CD4-positive, alpha-beta T cell treated with Interleukin-6 at 100 ng/mL for 8 hours (primary cell): ENCODE measurements around the gene IQCE.

Source experiments
- DNase-seq: peaks from one replicate; pipeline ENCODE4 v3.0.0-alpha.2; 2020; ENCODE audit warnings: mixed read lengths, low spot score

The IQCE gene

GRCh38 chr7:2633538-2634266 is 74.9 kb downstream of the IQCE start:
- no peak for DNase-seq

DNA sequence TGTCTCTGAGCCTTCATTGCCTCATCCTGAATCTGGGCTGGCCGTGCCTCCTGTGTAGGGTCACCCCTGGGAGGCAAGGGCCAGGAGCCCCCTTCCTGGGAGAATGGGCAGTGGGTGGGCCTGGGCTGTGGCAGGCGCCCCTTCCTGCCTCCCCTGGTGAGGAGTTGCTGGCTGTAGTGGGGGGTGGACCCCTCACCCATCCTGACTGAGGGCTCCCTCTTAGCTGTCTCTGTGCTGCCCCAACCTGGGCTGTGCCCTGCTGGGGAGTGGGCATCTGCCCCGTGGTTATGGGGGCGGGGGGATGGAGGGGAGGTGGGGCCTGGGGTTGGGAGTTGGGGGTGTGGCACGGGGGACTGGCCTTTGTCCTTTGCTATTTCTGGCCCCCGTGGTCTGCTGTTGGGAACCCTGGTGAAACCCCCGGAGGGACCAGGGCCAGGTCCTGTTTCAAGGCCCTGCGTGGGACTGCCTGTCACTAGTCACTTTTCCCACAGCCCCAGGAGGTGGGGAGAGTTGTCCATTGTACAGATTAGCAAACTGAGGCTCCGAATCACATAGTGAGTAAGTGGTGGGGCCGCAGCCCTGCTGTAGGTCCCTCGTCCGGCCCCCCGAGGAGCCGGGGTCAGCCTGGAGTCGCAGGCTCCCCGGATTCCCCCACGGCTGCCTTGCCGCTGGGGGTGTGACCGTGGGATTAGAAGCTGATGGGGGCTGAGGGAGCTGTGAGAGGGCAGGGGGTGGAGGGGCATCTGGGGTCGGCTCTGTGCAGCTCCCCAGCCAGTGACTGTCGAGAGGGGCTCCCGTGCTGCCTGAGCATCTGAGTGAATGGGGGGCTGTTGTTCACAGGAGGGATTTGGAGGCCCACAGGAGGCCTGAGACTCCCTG is 75.7 kb downstream of the IQCE start:
- DNase-seq, result no peak

GRCh38 chr7:2635148-2635668 is 76.4 kb downstream of the IQCE start:
- no peak for DNase-seq

DNA sequence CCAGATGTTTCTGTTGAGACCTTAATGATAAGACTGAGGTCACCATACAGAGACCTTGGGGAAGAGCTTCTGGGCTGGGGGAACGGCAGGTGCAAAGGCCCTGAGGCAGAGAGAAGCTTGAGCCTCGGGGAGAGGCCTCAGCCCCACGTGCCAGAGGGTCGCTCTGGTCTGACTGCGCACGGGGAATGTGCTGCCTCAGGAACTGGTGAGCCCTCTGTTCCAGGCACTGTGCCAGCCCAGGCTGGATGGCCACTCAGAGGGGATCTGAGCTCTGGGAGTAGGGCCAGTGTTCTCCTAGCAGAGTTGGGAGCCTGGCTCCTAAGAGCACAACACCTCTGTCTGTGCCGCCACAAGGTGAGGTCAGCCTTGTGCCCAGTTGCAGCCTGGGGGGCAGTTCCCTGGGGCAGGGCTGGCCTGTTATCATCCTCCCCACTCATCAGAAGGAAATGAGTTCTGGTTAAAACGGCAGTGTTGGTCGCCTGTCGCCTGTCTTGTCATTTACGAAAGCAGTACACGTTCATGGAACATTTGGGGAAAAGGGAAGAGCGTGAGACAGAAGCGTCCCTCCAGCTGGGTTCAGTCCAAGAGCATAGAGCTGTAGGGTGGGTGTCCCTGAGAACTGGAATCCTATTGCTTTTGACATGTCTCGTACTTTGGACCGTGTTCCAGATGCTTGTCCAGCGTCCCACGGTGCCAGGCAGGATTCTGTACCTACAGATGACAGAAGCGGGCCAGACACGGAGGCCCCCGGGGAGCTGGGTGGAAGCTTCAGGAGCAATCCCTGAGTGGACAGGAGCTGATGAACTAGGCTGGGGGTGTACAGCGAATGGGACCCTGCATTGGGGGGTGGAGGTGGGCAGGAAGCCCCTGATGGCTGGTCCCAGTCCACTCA is 77.3 kb downstream of the IQCE start:
- no peak for DNase-seq

- no peak for DNase-seq
Observed at GRCh38 chr7:2637066-2637471, 78.3 kb downstream of the IQCE start.

DNA sequence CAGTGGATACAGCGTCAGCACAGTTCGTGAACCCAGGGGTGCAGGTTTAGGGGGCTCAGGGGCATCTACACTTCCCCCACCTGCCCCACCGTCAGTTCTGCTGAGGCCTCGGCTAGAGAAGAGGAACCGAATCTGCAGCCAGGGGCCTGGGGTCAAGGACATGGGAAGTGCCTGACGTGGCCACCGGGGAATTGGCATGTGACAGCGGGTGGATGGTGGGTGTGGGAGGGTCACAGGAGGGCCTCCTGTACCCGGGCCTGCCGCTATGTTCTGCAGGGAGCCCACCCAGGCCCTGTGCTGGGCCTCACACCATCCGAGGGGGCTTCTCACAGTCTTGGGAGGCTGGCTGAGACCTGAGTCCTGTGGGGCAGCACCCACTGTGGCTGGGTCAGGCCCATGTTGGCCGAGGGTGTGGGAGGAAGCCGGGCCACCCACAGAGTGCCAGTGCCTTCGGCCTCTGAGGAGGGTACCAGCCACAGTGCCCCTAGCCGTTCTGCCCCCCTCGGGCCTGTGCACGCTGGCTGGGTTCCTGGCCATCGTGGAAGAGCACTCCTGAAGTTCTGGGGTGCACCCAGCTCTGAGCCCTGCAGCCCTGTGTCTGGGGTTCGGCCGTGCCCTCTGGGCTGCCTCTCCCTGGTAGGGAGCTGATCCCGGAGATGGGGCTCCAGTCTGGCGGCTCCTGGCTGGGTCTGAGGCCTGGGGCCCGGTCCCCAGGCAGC is 78.9 kb downstream of the IQCE start:
- no peak for DNase-seq

DNA sequence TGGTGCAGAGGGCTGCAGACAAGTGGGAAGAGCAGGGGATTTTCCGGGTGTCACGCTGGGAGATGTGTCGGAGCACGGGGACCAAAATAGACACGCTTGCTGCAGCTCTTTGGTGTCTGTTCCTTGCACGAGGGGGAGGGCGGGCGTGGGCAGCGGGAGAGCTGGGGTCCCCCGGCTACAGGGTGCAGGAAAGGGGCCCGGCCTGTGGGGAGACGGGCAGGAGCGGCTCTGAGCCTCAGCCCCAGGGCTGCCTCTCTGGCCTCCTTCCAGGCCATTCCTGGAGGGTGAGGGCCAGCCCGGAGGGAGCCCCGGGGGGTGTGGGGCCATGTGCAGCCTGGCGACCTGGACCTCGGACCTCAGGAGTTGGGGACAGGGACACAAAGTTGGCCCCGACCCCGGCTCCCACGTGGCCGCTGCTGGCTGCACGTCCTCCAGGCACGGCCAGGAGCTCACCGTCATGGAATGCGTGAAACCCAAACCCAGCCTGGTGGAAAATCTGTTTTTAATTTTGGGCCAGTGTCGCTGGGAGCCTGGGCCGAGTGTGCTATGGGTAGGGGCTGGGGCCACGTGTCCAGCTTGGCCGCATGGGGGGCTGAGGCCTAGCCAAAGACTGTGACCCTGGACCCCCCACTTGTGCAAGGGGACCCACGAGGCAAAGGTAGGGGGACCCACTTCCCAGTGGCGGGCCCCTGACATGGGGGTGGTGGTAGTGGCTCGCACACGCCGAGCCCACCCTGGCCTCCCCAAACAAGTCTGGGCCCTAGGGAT is 79.6 kb downstream of the IQCE start:
- DNase-seq, result no peak

DNA sequence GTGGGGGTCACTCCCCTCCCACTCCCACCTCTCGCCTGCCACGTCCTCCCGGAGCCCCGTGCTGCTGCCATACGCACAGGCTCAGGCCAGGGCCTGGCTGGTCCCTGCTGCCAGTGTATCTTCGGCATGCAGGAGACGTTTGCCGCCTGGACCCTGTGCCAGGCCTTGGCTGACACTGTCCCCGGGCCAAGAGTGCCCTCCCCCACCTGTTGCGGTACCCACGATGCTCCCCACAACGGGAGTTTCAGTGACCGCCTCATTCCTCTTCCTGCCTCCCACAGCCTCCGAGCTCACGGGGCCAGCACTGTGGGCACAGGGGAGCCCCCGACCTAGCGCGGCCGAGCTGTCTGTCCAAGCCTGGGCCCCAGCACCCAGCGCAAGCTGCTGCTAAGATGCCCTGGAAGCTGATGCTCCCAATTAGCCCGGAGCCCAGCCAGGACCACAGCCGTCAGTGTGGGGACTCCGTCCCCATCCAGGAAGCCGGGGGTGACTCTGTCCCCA is 80.5 kb downstream of the IQCE start:
- DNase-seq, result no peak

DNA sequence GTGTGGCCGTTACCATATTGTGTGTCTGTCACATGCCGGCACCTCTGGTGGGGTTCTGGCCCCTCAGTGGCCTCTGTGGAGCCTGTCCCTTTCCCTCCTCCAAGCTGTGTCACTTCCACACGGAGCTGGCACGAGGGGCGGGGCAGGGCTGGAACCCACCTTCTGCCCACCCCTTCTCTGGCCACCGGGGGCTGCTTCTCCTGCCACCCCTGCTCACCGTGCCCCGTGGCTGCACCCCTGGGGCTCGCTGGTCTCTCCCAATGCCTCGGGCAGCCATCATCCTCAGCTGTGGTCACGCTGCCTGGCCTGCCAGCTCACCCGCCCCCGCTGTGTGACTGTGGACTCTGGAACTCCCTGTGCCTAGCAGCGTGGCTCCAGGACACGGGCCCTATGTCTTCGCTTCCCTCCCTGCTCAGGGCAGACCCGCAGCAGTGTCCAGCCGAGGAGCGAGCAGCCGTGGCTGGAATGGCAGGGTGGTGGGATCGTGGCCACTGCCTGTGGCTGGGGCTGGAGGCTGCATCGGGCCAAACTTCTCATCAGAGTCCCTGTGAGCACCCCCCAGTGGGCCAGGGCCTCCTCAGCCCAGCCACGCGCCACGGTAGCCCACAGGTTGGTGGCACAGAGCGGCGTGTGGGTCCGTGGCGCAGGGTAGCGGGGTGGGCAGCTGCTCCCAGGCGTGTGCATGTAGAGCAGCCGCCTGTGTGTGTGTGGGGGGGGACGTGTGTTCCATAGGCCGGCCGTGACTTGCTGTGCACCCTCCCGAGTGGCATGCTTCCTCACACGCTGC is 81.1 kb downstream of the IQCE start:
- no peak for DNase-seq

DNA sequence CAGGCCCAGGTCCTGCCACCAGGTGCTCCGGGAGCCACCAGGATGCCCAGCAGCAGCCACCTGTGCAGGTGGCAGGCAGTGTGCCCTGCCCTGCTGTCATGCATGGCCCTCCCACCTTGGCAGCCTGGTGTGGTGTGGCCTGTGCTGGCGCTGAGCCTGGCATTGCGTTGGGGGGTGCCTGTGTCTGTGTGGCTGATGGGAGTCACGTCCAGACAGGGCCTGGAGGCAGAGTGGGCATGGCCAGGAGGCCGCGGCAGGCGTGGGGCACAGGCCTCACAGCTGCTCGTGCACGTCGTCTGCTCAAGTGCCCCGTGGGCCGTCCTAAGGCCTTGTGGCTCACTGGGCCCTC is 81.7 kb downstream of the IQCE start:
- DNase-seq, result no peak

DNA sequence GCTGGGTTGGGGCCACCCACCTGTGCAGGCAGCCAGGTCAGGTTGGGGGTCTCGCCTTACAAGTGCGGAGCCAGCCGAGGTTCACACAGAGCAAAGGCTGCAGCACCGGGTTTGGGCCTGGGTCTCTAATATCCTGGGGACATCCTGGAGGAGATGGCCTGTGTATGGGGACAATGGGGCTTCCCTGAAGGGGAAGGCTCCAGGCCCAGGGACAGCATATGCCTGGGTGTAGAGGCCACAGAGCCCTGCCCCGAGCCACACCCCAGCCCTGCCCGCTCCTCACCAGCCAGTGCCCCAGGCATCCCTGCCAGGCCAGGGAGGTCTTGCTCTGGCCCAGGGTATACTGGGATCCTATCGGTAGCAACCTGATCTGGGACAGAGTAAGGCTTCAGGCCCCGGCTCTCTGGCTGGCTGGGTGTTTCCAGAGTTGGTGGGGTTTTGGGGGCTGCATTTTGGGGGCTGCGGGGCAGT is 82.1 kb downstream of the IQCE start:
- DNase-seq, result no peak

- no peak for DNase-seq
Observed at GRCh38 chr7:2641406-2642393, 82.9 kb downstream of the IQCE start.

GRCh38 chr7:2643386-2644219 is 84.8 kb downstream of the IQCE start:
- DNase-seq, result no peak

DNA sequence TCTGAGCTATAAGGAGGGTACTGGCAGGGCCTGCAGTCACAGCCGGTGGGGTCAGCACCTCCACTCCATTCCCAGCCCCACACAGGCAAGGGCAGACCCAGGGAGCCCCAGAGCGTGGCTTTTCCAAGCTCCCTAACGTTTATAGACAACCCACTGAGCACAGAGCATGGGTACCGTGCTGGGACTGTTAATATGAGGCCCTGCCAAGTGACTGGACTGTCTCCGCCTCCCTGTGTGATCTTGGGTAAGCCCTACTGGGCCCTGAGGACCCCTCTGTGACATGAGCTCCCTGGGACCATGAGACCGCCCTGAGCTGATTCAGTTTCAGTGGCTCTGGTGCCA is 85.4 kb downstream of the IQCE start:
- no peak for DNase-seq

DNA sequence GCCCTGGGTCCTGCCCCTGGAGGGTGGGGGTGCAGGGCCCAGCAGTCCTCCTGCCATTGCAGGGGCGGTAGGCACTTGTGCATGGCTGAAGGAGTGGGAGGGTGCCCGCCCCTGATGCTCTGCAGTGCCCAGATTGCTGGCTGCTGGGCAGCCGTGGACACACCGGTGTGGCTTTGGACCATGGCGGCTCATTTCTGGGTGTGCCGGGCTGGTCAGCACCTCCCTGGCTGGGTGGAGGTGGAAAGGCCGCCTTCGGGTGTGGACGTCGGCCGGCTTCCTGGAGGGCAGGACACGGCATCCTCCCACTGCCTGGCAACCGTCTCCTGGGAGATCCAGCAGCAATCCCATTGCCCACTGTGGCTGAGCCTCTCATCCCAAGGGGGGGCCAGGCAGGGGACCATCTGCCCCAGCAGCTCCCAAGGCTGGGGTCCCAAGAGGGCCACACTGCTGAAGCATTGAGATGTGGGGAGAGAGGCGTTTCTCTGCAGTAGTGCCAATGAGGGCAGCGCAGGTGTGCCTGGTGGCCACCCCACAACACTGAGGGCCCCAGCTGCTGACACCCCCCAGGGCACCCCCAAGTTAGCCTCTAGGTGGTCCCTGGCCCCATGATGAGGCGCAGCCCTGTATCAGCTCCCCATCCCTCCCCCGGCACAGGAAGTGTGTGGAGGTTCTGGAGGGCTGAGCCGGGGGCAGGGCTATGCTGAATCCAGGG is 85.9 kb downstream of the IQCE start:
- no peak for DNase-seq

GRCh38 chr7:2645274-2645868 is 86.6 kb downstream of the IQCE start:
- DNase-seq, result no peak

DNA sequence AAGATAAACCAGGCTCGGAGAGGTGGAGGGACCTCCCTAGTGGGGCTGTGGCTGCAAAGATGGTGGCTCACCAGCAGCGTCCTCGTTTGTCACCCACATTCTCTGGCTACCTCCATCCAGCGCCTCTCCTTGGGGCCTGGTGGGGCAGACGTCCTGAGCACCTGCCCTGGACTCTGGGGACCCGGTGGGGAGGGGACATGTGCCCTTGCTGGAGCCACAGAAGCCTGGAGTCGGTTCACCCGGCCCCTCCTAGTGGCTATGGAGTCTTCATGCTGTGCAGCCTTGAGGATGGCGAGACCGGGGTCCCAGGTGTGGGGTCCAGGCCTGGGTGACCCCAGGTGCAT is 87.5 kb downstream of the IQCE start:
- no peak for DNase-seq
